IPS-NIHi7 (cell line): ENCODE results near the gene PRAMEF5.
"Not testable (repeated sequence)": the region's sequence is repeated elsewhere in the genome, so short reads cannot be mapped to it uniquely, and the experiment has no call there.

Experiments
- DNase-seq: peaks from one replicate; pipeline ENCODE4 v3.0.0; 2012; ENCODE audit warnings: mixed read lengths; ENCODE audit errors: extremely low spot score

The PRAMEF5 gene

DNA sequence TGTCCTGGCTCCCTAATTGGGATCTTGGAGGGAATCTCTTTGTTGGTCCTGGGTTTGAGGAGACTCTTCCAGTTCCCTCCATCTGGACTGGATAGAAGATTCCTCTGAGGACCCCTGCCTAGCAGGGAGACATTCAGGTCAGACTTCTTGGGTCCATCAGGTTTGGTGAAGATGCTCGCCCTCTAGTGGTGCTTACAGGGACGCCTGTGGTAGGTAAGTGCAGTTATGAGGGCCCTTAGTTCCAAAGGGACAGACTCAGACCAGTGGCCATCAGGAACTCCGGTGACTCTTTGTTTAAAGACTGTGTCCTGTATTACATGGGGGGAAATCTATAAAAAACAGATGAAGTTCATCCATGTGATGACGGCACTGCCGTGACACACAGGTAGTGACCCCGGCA, 23.0 kb downstream of the PRAMEF5 start:
- not testable (repeated sequence) for DNase-seq

DNA sequence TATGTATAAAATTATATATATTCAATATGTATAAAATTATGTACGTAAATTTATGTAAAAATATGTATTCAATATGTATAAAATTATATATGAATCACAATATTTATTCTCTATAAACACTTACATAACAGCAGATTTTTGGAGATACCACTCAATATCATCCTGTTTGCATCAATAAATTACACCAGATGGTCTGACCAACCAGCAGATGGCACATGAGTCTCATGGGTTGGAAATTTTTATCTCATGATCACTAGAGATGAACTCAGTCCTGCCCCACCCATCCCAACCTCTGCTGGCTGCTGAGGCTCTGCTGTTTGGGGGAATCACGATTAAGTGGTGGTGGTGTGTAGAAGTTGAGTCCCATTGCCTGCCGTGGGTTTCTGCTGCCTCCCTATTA, 25.6 kb downstream of the PRAMEF5 start:
- DNase-seq = not testable (repeated sequence)

DNA sequence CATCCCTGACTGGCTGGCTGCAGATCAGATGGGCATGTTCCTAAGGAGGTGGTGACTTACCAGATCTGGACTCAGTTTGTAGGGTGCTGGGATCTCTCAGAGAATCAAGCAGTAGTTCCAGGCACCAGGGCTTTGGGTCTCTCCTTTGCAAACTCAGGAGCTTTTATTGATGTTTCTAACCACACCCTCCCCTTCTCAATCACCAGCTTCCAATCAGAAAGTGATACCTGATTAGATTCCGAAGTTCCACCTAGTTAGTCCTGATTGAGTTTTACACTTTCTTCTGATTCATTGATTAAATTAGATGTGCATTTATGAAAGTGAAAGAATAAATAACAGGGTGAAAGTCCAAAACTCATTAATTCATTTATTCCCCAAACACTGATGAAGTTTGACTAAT, 31.0 kb downstream of the PRAMEF5 start, which contains the start of gene PRAMEF8:
TSS of gene PRAMEF8 (minus strand) at position 101 of the 400 bp plus-strand sequence. CDS start 1,046 bp downstream, outside the sequence.
- not testable (repeated sequence) for DNase-seq

DNA sequence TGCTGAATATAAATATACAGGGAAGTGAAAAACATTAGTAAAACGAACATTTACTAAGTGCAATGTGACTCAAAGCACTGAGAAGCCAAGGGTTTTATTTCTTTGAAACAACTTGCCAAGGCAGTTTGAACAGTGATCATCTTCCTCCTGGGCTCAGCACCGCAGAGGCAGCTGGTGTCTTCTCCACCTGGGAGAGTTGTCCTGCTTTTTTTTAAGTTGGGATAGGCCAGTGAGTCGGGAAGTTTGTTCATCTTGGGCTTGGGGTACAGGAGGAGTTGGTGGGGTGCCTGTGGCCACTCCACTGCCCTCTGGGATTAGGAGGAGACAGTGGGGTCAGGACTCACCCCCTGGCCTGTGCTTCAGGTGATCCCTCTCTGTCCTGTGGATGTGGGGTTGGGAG, 35.0 kb downstream of the PRAMEF5 start:
- DNase-seq = not testable (repeated sequence)

DNA sequence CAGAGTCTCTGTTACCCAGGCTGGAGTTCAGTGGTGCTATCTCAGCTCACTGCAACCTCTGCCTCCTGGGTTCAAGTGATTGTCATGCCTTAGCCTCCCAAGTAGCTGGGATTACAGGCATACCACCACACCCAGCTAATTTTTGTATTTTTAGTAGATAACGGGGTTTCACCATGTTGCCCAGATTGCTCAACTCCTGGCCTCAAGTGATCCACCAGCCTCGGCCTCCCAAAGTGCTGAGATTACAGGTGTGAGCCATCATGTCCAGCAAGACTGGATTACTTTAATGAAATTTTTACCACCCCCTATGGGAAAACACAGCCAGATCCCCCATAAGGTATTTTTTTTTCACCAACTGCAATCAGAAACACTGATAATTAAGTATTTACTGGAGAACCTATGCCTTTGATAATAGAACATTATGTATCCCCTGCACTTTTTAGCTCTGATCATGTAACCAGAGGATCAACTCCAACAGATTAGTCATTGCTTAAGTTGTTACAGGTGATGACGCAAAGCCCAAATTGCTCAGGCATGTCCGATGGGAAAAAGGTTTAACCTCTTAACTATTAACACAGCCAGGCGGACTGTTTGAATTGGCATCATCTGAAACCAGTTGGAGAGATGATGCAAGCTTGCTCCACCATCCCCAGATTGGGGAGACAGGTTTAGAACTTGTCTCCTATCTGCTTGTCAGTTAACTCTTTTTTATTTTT, 43.4 kb downstream of the PRAMEF5 start:
- not testable (repeated sequence) for DNase-seq

DNA sequence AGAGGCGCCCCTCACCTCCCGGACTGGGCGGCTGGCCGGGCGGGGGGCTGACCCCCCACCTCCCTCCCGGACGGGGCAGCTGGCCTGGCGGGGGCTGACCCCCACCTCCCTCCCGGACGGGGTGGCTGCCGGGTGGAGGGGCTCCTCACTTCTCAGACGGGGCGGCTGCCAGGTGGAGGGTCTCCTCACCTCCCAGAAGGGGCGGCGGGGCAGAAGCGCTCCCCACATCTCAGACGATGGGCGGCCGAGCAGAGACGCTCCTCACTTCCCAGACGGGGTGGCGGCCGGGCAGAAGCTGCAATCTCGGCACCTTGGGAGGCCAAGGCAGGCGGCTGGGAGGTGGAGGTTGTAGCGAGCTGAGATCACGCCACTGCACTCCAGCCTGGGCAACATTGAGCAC, 44.7 kb downstream of the PRAMEF5 start:
- not testable (repeated sequence) for DNase-seq

DNA sequence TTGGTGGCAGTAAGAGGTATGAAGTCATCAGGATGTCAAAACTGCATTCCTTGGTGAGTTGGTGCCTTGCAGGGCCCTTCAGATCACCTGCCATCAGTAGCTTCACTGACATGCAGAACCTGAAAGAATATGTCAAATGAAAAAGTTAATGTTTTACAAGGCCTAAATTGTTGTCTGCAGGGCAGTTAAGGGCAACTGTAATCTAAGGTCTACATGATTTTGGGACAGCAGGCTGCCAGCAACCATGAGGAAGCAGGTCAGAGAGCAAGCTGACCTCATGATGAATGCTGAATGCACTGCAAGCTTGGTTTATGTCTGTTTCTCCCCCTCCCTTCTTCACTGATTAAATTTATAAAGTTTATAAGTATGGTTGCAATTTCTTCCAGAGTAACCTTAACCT, 48.2 kb downstream of the PRAMEF5 start:
- not testable (repeated sequence) for DNase-seq

DNA sequence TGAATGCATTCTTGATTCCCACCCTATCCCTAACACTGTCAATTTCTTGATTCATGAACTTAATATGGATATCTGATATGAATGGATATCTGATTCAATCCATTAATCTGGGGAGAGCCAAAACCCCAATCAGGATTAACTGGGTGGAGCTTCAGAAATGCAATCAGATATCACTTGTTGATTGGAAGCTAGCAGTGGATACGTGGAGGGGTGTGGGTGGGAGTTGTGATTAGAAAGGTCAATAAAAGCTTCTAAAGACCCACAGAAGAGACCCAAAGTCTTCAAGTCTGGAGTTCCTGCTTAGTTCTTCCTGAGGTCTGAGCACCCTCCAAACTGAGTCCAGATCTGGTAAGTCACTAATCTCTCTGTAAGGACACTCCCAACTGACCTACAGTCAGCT, 49.2 kb downstream of the PRAMEF5 start, which contains the start of gene PRAMEF33:
TSS of gene PRAMEF33 (plus strand) at position 301 of the 400 bp plus-strand sequence. CDS start 2,416 bp downstream, outside the sequence.
- DNase-seq = not testable (repeated sequence)
